Suprapubic skin (tissue), 3 donors: ENCODE measurements around the gene BICD1.

ENCODE experiments used
- CTCF ChIP-seq, 2 donors: fragments of 200-600 bp in 1 of 2; fragments of 450-650 bp in 1 of 2; sonication (generic) in 1 of 2; IDR thresholded peaks; one replicate each; pipeline ENCODE4 v1.5.1; 2016 to 2019; ENCODE audit warnings: antibody characterized with exemption in 2 of 2, mild to moderate bottlenecking in 1 of 2, moderate library complexity in 1 of 2
- POLR2AphosphoS5 ChIP-seq, 3 donors: sonication (generic); formaldehyde crosslinking; IDR thresholded peaks; one replicate each; pipeline ENCODE4 v1.6.1; 2017; ENCODE audit warnings: antibody characterized with exemption in 3 of 3

GRCh38 chr12:32135967-32136366, 29.3 kb downstream of the BICD1 start:
- no peak for TF ChIP-seq CTCF (IDR thresholded peaks at IDR 0.05)
- TF ChIP-seq POLR2AphosphoS5 (IDR thresholded peaks at IDR 0.05) = no peak
